Measurements from ENCODE around the gene SEC22C. TPM values are rescaled to one million over a fixed set of nuclear protein-coding genes. Genes with fewer than 3 reads are reported as not detected.

Gene SEC22C
- total RNA-seq, 1 donor from 2014 or later = 48.6 TPM

- H3K79me2 ChIP-seq (ENCODE audit: low read depth) = no peaks in the 10 kb centered on the region
- H3K27me3 ChIP-seq = no peaks in the 10 kb centered on the region
- H3K4me3 ChIP-seq = no peak overlapping the region
- Mint-ChIP-seq H3K27ac (no peak overlapping the region), H3K9me3 (no peaks in the 10 kb centered on the region), H3K4me1 (no peaks in the 10 kb centered on the region), H3K27me3 (ENCODE audit: insufficient read depth, low read depth) (peaks cover 9% of the 10 kb centered on the region), H3K4me3 (no peak overlapping the region), H3K36me3 (no peaks in the 10 kb centered on the region)
- DNase-seq (ENCODE audit: low spot score) = no peak
- H3F3A ChIP-seq (ENCODE audit: low read depth) = no peaks in the 10 kb centered on the region
- H3K36me3 ChIP-seq = no peaks in the 10 kb centered on the region
- TF ChIP-seq EZH2 (IDR thresholded peaks at IDR 0.05) (no peak), CTCF (IDR thresholded peaks at IDR 0.05) (no peak), EZH2phosphoT487 (IDR thresholded peaks at IDR 0.05) (no peak)
- H4K20me1 ChIP-seq (ENCODE audit: low read depth) = no peaks in the 10 kb centered on the region
- no peak overlapping the region for H3K27ac ChIP-seq
- no peak overlapping the region for H3K9ac ChIP-seq
- H3K4me2 ChIP-seq = no peak overlapping the region
- H3K9me3 ChIP-seq (ENCODE audit: low read depth) = no peaks in the 10 kb centered on the region
- H3K4me1 ChIP-seq = no peaks in the 10 kb centered on the region
- H2AFZ ChIP-seq (replicated peaks) = no peak overlapping the region
Observed at GRCh38 chr3:42510325-42510724, 71.4 kb downstream of the SEC22C start.

DNA sequence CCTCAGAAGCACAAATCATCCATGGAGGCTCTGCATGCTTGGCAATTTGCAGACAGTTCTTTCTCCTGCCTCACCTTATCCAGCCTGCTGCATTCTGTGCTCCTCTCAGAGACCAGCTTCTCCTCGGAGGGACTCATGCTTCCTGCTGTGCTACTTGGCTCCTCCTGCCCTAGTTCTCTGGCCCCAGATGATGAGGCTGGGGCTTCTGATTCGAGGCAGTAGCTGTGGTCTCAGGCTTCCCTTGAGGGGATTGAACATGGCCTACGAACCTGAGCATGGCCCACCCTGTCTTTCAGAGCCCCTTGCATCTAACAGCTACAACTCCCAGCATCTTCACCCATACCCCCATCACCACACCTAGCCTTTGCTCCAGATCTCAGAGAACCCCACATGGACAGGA lies 72.7 kb downstream of the SEC22C start:
- Mint-ChIP-seq H3K27me3 (ENCODE audit: insufficient read depth, low read depth) (peaks cover 10% of the 10 kb centered on the region), H3K36me3 (no peaks in the 10 kb centered on the region), H3K9me3 (no peaks in the 10 kb centered on the region), H3K27ac (no peak overlapping the region), H3K4me3 (no peak overlapping the region), H3K4me1 (no peaks in the 10 kb centered on the region)
- TF ChIP-seq EZH2 (IDR thresholded peaks at IDR 0.05) = no peak
- TF ChIP-seq CTCF (IDR thresholded peaks at IDR 0.05) = no peak
- TF ChIP-seq EZH2phosphoT487 (IDR thresholded peaks at IDR 0.05) = no peak
- Histone ChIP-seq H3K4me1 (no peaks in the 10 kb centered on the region), H3K9ac (no peak overlapping the region), H3F3A (ENCODE audit: low read depth) (no peaks in the 10 kb centered on the region), H2AFZ (replicated peaks) (no peak overlapping the region), H3K79me2 (ENCODE audit: low read depth) (no peaks in the 10 kb centered on the region), H4K20me1 (ENCODE audit: low read depth) (no peaks in the 10 kb centered on the region), H3K4me2 (no peak overlapping the region), H3K9me3 (ENCODE audit: low read depth) (no peaks in the 10 kb centered on the region), H3K36me3 (no peaks in the 10 kb centered on the region), H3K27ac (no peak overlapping the region), H3K4me3 (no peak overlapping the region), H3K27me3 (no peaks in the 10 kb centered on the region)
- DNase-seq (ENCODE audit: low spot score) = no peak

GRCh38 chr3:42508562-42508961 lies 73.2 kb downstream of the SEC22C start:
- no peaks in the 10 kb centered on the region for H3K79me2 ChIP-seq (ENCODE audit: low read depth)
- no peaks in the 10 kb centered on the region for H3K9me3 Mint-ChIP-seq
- no peak overlapping the region for H3K4me3 Mint-ChIP-seq
- no peak overlapping the region for H3K4me3 ChIP-seq
- no peaks in the 10 kb centered on the region for H3K9me3 ChIP-seq (ENCODE audit: low read depth)
- no peak for DNase-seq (ENCODE audit: low spot score)
- no peaks in the 10 kb centered on the region for H3K4me1 ChIP-seq
- peaks cover 1% of the 10 kb centered on the region for H4K20me1 ChIP-seq (ENCODE audit: low read depth)
- H3K36me3 ChIP-seq = no peaks in the 10 kb centered on the region
- no peak overlapping the region for H3K27ac ChIP-seq
- H3K27me3 Mint-ChIP-seq (ENCODE audit: insufficient read depth, low read depth) = peaks cover 15% of the 10 kb centered on the region
- no peak for TF ChIP-seq EZH2 (IDR thresholded peaks at IDR 0.05)
- TF ChIP-seq CTCF (IDR thresholded peaks at IDR 0.05) = no peak
- no peak for TF ChIP-seq EZH2phosphoT487 (IDR thresholded peaks at IDR 0.05)
- H3K4me2 ChIP-seq = no peak overlapping the region
- H3F3A ChIP-seq (ENCODE audit: low read depth) = no peaks in the 10 kb centered on the region
- H3K27ac Mint-ChIP-seq = no peak overlapping the region
- H3K4me1 Mint-ChIP-seq = no peaks in the 10 kb centered on the region
- H3K36me3 Mint-ChIP-seq = no peaks in the 10 kb centered on the region
- peaks cover 5% of the 10 kb centered on the region for H3K27me3 ChIP-seq
- no peak overlapping the region for H3K9ac ChIP-seq
- no peak overlapping the region for H2AFZ ChIP-seq (replicated peaks)

Measured in neural progenitor cell (in vitro differentiated cells).